H9 (cell line): Measurements from ENCODE around the gene PCDHB12. TPM values are rescaled to one million over a fixed set of nuclear protein-coding genes. Genes with fewer than 3 reads are reported as not detected.
A peak's percentile ranks its signal among the peaks of the same experiment; 100 is the strongest.
"Not testable (repeated sequence)": the region's sequence is repeated elsewhere in the genome, so short reads cannot be mapped to it uniquely, and the experiment has no call there.

Experiments
- DNase-seq: peaks from one replicate; pipeline ENCODE4 v3.0.0-alpha.2; 2017
- H2AFZ ChIP-seq: one replicate; pipeline ENCODE4 v1.6.1; 2013; ENCODE audit warnings: mild to moderate bottlenecking, low read length, control low read depth, moderate library complexity
- H2AK5ac ChIP-seq: 2 replicates; pipeline ENCODE4 v1.6.1; 2013; ENCODE audit warnings: low read length, control low read depth, mixed read lengths; ENCODE audit not compliant: insufficient read length
- H2BK120ac ChIP-seq: one replicate; pipeline ENCODE4 v1.6.1; 2013; ENCODE audit warnings: low read depth, mild to moderate bottlenecking, low read length, control low read depth, inconsistent platforms; ENCODE audit not compliant: poor library complexity, severe bottlenecking
- H2BK12ac ChIP-seq: 2 replicates; pipeline ENCODE4 v1.6.1; 2013; ENCODE audit warnings: low read length, control low read depth, mixed read lengths, low read depth; ENCODE audit not compliant: insufficient read length
- H2BK15ac ChIP-seq: 2 replicates; pipeline ENCODE4 v1.6.1; 2013; ENCODE audit warnings: low read depth, low read length, control low read depth
- H2BK20ac ChIP-seq: one replicate; pipeline ENCODE4 v1.6.1; 2013; ENCODE audit warnings: low read depth, mild to moderate bottlenecking, low read length, control low read depth, inconsistent platforms; ENCODE audit not compliant: poor library complexity, severe bottlenecking
- H2BK5ac ChIP-seq: 2 replicates; pipeline ENCODE4 v1.6.1; 2013; ENCODE audit warnings: low read length, control low read depth, mixed read lengths; ENCODE audit not compliant: insufficient read length
- H3K14ac ChIP-seq: 2 replicates; pipeline ENCODE4 v1.6.1; 2013; ENCODE audit warnings: low read length, control low read depth; ENCODE audit not compliant: insufficient read depth
- H3K18ac ChIP-seq: 2 replicates; pipeline ENCODE4 v1.6.1; 2013; ENCODE audit warnings: low read depth, mild to moderate bottlenecking, mixed read lengths, low read length, control low read depth; ENCODE audit not compliant: insufficient read length
- H3K23ac ChIP-seq: 2 replicates; pipeline ENCODE4 v1.6.1; 2013; ENCODE audit warnings: low read length, control low read depth, mixed read lengths, low read depth; ENCODE audit not compliant: insufficient read length
- H3K23me2 ChIP-seq: 2 replicates; pipeline ENCODE4 v1.6.1; 2013; ENCODE audit warnings: low read depth, mild to moderate bottlenecking, mixed read lengths, low read length, control low read depth; ENCODE audit not compliant: insufficient read length, poor library complexity, severe bottlenecking
- H3K27ac ChIP-seq: 2 replicates; pipeline ENCODE4 v1.5.1; 2013; ENCODE audit warnings: low read length, control low read depth, mixed read lengths, low read depth; ENCODE audit not compliant: insufficient read length
- H3K27me3 ChIP-seq: 2 replicates; pipeline ENCODE4 v1.6.1; 2013; ENCODE audit warnings: low read length, control low read depth, inconsistent platforms; ENCODE audit not compliant: insufficient read depth
- H3K4ac ChIP-seq: 2 replicates; pipeline ENCODE4 v1.6.1; 2013; ENCODE audit warnings: low read depth, mild to moderate bottlenecking, control low read depth, inconsistent platforms, low read length, moderate library complexity
- H3K4me1 ChIP-seq: 2 replicates; pipeline ENCODE4 v1.6.1; 2013; ENCODE audit warnings: low read length, control low read depth, inconsistent platforms; ENCODE audit not compliant: insufficient read depth
- H3K4me2 ChIP-seq: 2 replicates; pipeline ENCODE4 v1.6.1; 2013; ENCODE audit warnings: low read length, control low read depth, mixed read lengths; ENCODE audit not compliant: insufficient read length, insufficient read depth
- H3K56ac ChIP-seq: 2 replicates; pipeline ENCODE4 v1.6.1; 2013; ENCODE audit warnings: low read depth, mild to moderate bottlenecking, mixed read lengths, low read length, control low read depth; ENCODE audit not compliant: insufficient read length
- H3K79me1 ChIP-seq: 2 replicates; pipeline ENCODE4 v1.6.1; 2013; ENCODE audit warnings: low read depth, mild to moderate bottlenecking, moderate library complexity, low read length, control low read depth, inconsistent platforms; ENCODE audit not compliant: insufficient read depth, poor library complexity, severe bottlenecking
- H3K79me2 ChIP-seq: 2 replicates; pipeline ENCODE4 v1.6.1; 2013; ENCODE audit warnings: low read length, control low read depth, inconsistent platforms; ENCODE audit not compliant: insufficient read depth
- H3K9ac ChIP-seq: 2 replicates; pipeline ENCODE4 v1.6.1; 2013; ENCODE audit warnings: low read length, control low read depth, mixed read lengths; ENCODE audit not compliant: insufficient read length; ENCODE audit errors: extremely low read depth
- H3K9me3 ChIP-seq: one replicate; pipeline ENCODE4 v1.6.1; 2013; ENCODE audit warnings: low read depth, low read length, inconsistent platforms; ENCODE audit not compliant: control insufficient read depth
- H3T11ph ChIP-seq: one replicate; pipeline ENCODE4 v1.6.1; 2013; ENCODE audit warnings: mild to moderate bottlenecking, low read length, control low read depth, inconsistent platforms
- H4K20me1 ChIP-seq: one replicate; pipeline ENCODE4 v1.6.1; 2013; ENCODE audit not compliant: control insufficient read depth, insufficient read length, insufficient read depth
- H4K5ac ChIP-seq: 2 replicates; pipeline ENCODE4 v1.6.1; 2013; ENCODE audit warnings: low read depth, mild to moderate bottlenecking, mixed read lengths, low read length, control low read depth; ENCODE audit not compliant: insufficient read length
- H4K8ac ChIP-seq: replicated peaks from 2 replicates; pipeline ENCODE4 v1.6.1; 2013; ENCODE audit warnings: low read length, control low read depth, mixed read lengths, low read depth; ENCODE audit not compliant: insufficient read length
- H4K91ac ChIP-seq: 2 replicates; pipeline ENCODE4 v1.6.1; 2013; ENCODE audit warnings: low read depth, mild to moderate bottlenecking, moderate library complexity, mixed read lengths, low read length, control low read depth; ENCODE audit not compliant: insufficient read length
- H3K27ac Mint-ChIP-seq, 3 experiments: 2 replicates in 2 of 3; 3 replicates in 1 of 3; pipeline ENCODE4 v1.8.0; 2020 to 2021; ENCODE audit warnings: mixed read lengths in 3 of 3, mild to moderate bottlenecking in 1 of 3, moderate library complexity in 1 of 3
- H3K27me3 Mint-ChIP-seq: 2 replicates; pipeline ENCODE4 v1.8.0; 2021; ENCODE audit warnings: low read depth, mild to moderate bottlenecking, moderate library complexity, mixed read lengths
- H3K36me3 Mint-ChIP-seq, 3 experiments: 2 replicates in 2 of 3; 3 replicates in 1 of 3; pipeline ENCODE4 v1.8.0; 2020 to 2021; ENCODE audit warnings: low read depth in 3 of 3, mixed read lengths in 3 of 3; ENCODE audit not compliant: insufficient read depth in 1 of 3
- H3K4me1 Mint-ChIP-seq, 2 experiments: 2 replicates each; pipeline ENCODE4 v1.8.0; 2020; ENCODE audit warnings: mixed read lengths in 2 of 2
- H3K4me3 Mint-ChIP-seq, 2 experiments: 2 replicates in 1 of 2; 3 replicates in 1 of 2; pipeline ENCODE4 v1.8.0; 2020 to 2021; ENCODE audit warnings: mild to moderate bottlenecking in 2 of 2, mixed read lengths in 2 of 2, moderate library complexity in 1 of 2
- H3K9me3 Mint-ChIP-seq, 2 experiments: 2 replicates in 1 of 2; 3 replicates in 1 of 2; pipeline ENCODE4 v1.8.0; 2020; ENCODE audit warnings: mild to moderate bottlenecking in 2 of 2, mixed read lengths in 2 of 2, moderate library complexity in 1 of 2
- CTCF ChIP-seq: fragments of 200-600 bp; sonication (generic); conservative IDR thresholded peaks from 3 replicates; pipeline ENCODE4 v1.8.0; 2021; ENCODE audit warnings: antibody characterized with exemption, mild to moderate bottlenecking
- WGBS: extraction: QIAGEN DNeasy Blood & Tissue Kit; methylation state at CpG from one replicate; pipeline ENCODE4 v1.1.7; 2013; ENCODE audit warnings: missing lambda C conversion rate, low lambda C conversion rate, mixed read lengths; ENCODE audit not compliant: insufficient read length; ENCODE audit errors: extremely low coverage; 5-methylcytosine and 5-hydroxymethylcytosine counted together
- total RNA-seq: library from RNA; stranded (reverse); gene quantifications from 2 replicates; pipeline ENCODE4 v1.2.1, GENCODE V29; 2021

Gene PCDHB12
- total RNA-seq, 1 experiment from 2014 or later, result 3.1 TPM

- H3K9ac ChIP-seq, result no peak within 1 kb of the TSS
- peaks cover 4 to 16% (median 12%) of the 10 kb centered on the region in 3 experiments; a peak in 5 of 7 replicates for H3K36me3 Mint-ChIP-seq
- H3K27ac Mint-ChIP-seq, result no peak within 1 kb of the TSS
- H3K27me3 Mint-ChIP-seq, result peaks cover 12% of the 10 kb centered on the region
- peaks cover 0 to 6% of the 10 kb centered on the region in 2 experiments; a peak in 1 of 4 replicates for H3K4me1 Mint-ChIP-seq
- H3T11ph ChIP-seq, result no peak within 1 kb of the TSS
- H3K9me3 Mint-ChIP-seq, result peaks cover 21 to 30% of the 10 kb centered on the region in 2 experiments
- H3K4me2 ChIP-seq, result no peak within 1 kb of the TSS
- no peaks in the 10 kb centered on the region for H3K79me1 ChIP-seq
- H3K27ac ChIP-seq, result no peak within 1 kb of the TSS
- H2BK15ac ChIP-seq, result no peak within 1 kb of the TSS
- no peaks in the 10 kb centered on the region for H3K23me2 ChIP-seq
- H4K20me1 ChIP-seq, result no peaks in the 10 kb centered on the region
- no peak within 1 kb of the TSS for H2BK120ac ChIP-seq
- no peak within 1 kb of the TSS for H3K4ac ChIP-seq
- 0 out of 5 replicates have a peak within 1 kb of the TSS, but pooled peaks of 1 of the 2 experiments have one; percentile 16 for H3K4me3 Mint-ChIP-seq
- WGBS, result no CpG with 5 or more reads among the region's 20 CpGs
- peak; percentile 86 for TF ChIP-seq CTCF
- H2AFZ ChIP-seq, result peak within 1 kb of the TSS; percentile 95
- DNase-seq, result no peak
- H2BK12ac ChIP-seq, result no peak within 1 kb of the TSS
- H4K8ac ChIP-seq, result no peak within 1 kb of the TSS
- H3K18ac ChIP-seq, result no peak within 1 kb of the TSS
- H3K27me3 ChIP-seq, result no peaks in the 10 kb centered on the region
- no peak within 1 kb of the TSS for H2BK5ac ChIP-seq
- no peak within 1 kb of the TSS for H3K14ac ChIP-seq
- H3K56ac ChIP-seq, result no peak within 1 kb of the TSS
- H3K4me1 ChIP-seq, result no peaks in the 10 kb centered on the region
- H2AK5ac ChIP-seq, result no peak within 1 kb of the TSS
- no peak within 1 kb of the TSS for H4K91ac ChIP-seq
- H3K79me2 ChIP-seq, result no peaks in the 10 kb centered on the region
- H3K23ac ChIP-seq, result no peak within 1 kb of the TSS
- peak within 1 kb of the TSS; percentile 90 for H2BK20ac ChIP-seq
- no peak within 1 kb of the TSS for H4K5ac ChIP-seq
- H3K9me3 ChIP-seq, result no peaks in the 10 kb centered on the region
Observed at GRCh38 chr5:141172381-141173204, 35.9 kb upstream of the PCDHB12 start, which contains the start of gene PCDHB7. TSS of gene PCDHB7 (plus strand) at chr5:141172644. CDS start at chr5:141172836, 192 bp downstream.

GRCh38 chr5:141174291-141175104 lies 34.0 kb upstream of the PCDHB12 start:
- not testable (repeated sequence) for H3K4me1 Mint-ChIP-seq, H4K8ac ChIP-seq, H3K23ac ChIP-seq, H2AFZ ChIP-seq, H3K27ac Mint-ChIP-seq, H2AK5ac ChIP-seq, H4K5ac ChIP-seq, H2BK120ac ChIP-seq, H3K56ac ChIP-seq, H4K91ac ChIP-seq, H3K4ac ChIP-seq, H4K20me1 ChIP-seq, H3K14ac ChIP-seq, H3K18ac ChIP-seq, H3K4me2 ChIP-seq, H3K23me2 ChIP-seq, H2BK5ac ChIP-seq, H3K27me3 Mint-ChIP-seq, H2BK15ac ChIP-seq, H2BK12ac ChIP-seq, H3K9me3 ChIP-seq, H3K4me1 ChIP-seq, H2BK20ac ChIP-seq, H3K27ac ChIP-seq, H3K4me3 Mint-ChIP-seq, H3T11ph ChIP-seq, H3K9ac ChIP-seq, H3K27me3 ChIP-seq, H3K79me2 ChIP-seq, DNase-seq, H3K79me1 ChIP-seq
- Mint-ChIP-seq H3K36me3 (peaks cover 4 to 16% (median 12%) of the 10 kb centered on the region in 3 experiments; a peak in 5 of 7 replicates), H3K9me3 (peaks cover 18 to 25% of the 10 kb centered on the region in 2 experiments)
- WGBS, result no CpG with 5 or more reads among the region's 79 CpGs
